ENCODE data around the gene CFAP74. TPM values are rescaled to one million over a fixed set of nuclear protein-coding genes. Genes with fewer than 3 reads are reported as not detected.

The CFAP74 gene
- polyA plus RNA-seq, 1 experiment, result not detected

- Histone ChIP-seq H3K27me3 (ENCODE audit: control insufficient read depth, insufficient read depth, low read length) (peaks cover 2% of the 10 kb centered on the region), H3K27ac (ENCODE audit: low read depth, low read length) (no peak overlapping the region), H3K4me3 (ENCODE audit: low read depth, low read length) (no peak overlapping the region), H3K9me3 (ENCODE audit: control insufficient read depth, insufficient read depth, low read length) (no peaks in the 10 kb centered on the region)
- DNase-seq (ENCODE audit: low read depth, low spot score), result no peak
- CTCF ChIA-PET, result no interaction called here
- no peak for TF ChIP-seq CTCF (IDR thresholded peaks at IDR 0.05; ENCODE audit: low read depth, low read length)
- POLR2A ChIA-PET, result interaction anchor here (0.6 kb wide), 1 partner anchor 22 kb away, joined by 8 read pairs; no protein-coding TSS in a partner anchor
Observed at GRCh38 chr1:1994536-1994935, 9.1 kb downstream of the CFAP74 start.

- no peak for TF ChIP-seq CTCF (IDR thresholded peaks at IDR 0.05; ENCODE audit: low read depth, low read length)
- CTCF ChIA-PET, result interaction anchor here (0.8 to 1.0 kb wide), 3 partner anchors 46 to 184 kb away, joined by 3 read pairs; no protein-coding TSS in a partner anchor
- POLR2A ChIA-PET, result no interaction called here
- Histone ChIP-seq H3K27ac (ENCODE audit: low read depth, low read length) (no peak overlapping the region), H3K9me3 (ENCODE audit: control insufficient read depth, insufficient read depth, low read length) (no peaks in the 10 kb centered on the region; the same call in 1 of the 2 replicates), H3K4me3 (ENCODE audit: low read depth, low read length) (no peak overlapping the region), H3K27me3 (ENCODE audit: control insufficient read depth, insufficient read depth, low read length) (peaks cover 11% of the 10 kb centered on the region)
- no peak for DNase-seq (ENCODE audit: low read depth, low spot score)
Observed at GRCh38 chr1:1990222-1990621, 13.4 kb downstream of the CFAP74 start.

- ChIA-PET CTCF (interaction anchor here (1.0 kb wide), 1 partner anchor 29 kb away, joined by 4 read pairs; no protein-coding TSS in a partner anchor), POLR2A (no interaction called here)
- Histone ChIP-seq H3K9me3 (ENCODE audit: control insufficient read depth, insufficient read depth, low read length) (no peaks in the 10 kb centered on the region; the same call in 1 of the 2 replicates), H3K4me3 (ENCODE audit: low read depth, low read length) (no peak overlapping the region), H3K27ac (ENCODE audit: low read depth, low read length) (no peak overlapping the region), H3K27me3 (ENCODE audit: control insufficient read depth, insufficient read depth, low read length) (peaks cover 11% of the 10 kb centered on the region)
- DNase-seq (ENCODE audit: low read depth, low spot score), result no peak
- TF ChIP-seq CTCF (IDR thresholded peaks at IDR 0.05; ENCODE audit: low read depth, low read length), result no peak
Observed at GRCh38 chr1:1989789-1990188, 13.8 kb downstream of the CFAP74 start.

- ChIA-PET POLR2A (no interaction called here), CTCF (interaction anchor here (0.7 to 1.0 kb wide), 2 partner anchors 29 kb away, joined by 4 read pairs; no protein-coding TSS in a partner anchor)
- DNase-seq (ENCODE audit: low read depth, low spot score), result no peak
- no peak overlapping the region for H3K27ac ChIP-seq (ENCODE audit: low read depth, low read length)
- TF ChIP-seq CTCF (IDR thresholded peaks at IDR 0.05; ENCODE audit: low read depth, low read length), result no peak
- no peaks in the 10 kb centered on the region; the same call in 1 of the 2 replicates for H3K9me3 ChIP-seq (ENCODE audit: control insufficient read depth, insufficient read depth, low read length)
- H3K4me3 ChIP-seq (ENCODE audit: low read depth, low read length), result no peak overlapping the region
- peaks cover 11% of the 10 kb centered on the region for H3K27me3 ChIP-seq (ENCODE audit: control insufficient read depth, insufficient read depth, low read length)
Observed at GRCh38 chr1:1989102-1989542, 14.5 kb downstream of the CFAP74 start.

- Histone ChIP-seq H3K9me3 (ENCODE audit: control insufficient read depth, insufficient read depth, low read length) (peaks cover 2% of the 10 kb centered on the region; the same call in 1 of the 2 replicates), H3K4me3 (ENCODE audit: low read depth, low read length) (no peak overlapping the region), H3K27me3 (ENCODE audit: control insufficient read depth, insufficient read depth, low read length) (peaks cover 11% of the 10 kb centered on the region), H3K27ac (ENCODE audit: low read depth, low read length) (no peak overlapping the region)
- ChIA-PET POLR2A (no interaction called here), CTCF (interaction anchor here (0.7 kb wide), 1 partner anchor 28 kb away, joined by 4 read pairs; no protein-coding TSS in a partner anchor)
- no peak for TF ChIP-seq CTCF (IDR thresholded peaks at IDR 0.05; ENCODE audit: low read depth, low read length)
- DNase-seq (ENCODE audit: low read depth, low spot score), result no peak
Observed at GRCh38 chr1:1988061-1988945, 15.3 kb downstream of the CFAP74 start.

Measured in AG04450 (cell line).